ENCODE measurements around the gene KIF3C.
"Not testable (repeated sequence)": the region's sequence is repeated elsewhere in the genome, so short reads cannot be mapped to it uniquely, and the experiment has no call there.

The KIF3C gene

GRCh38 chr2:25982273-25982967 is at the start of gene KIF3C:
KIF3C (minus strand) TSS chr2:25982497; CDS start chr2:25981917, 580 bp downstream.
- DNase-seq, result peak; percentile 51

GRCh38 chr2:26028083-26028482 is 45.8 kb upstream of the KIF3C start:
- not testable (repeated sequence) for DNase-seq

GRCh38 chr2:26025509-26025908 is 43.2 kb upstream of the KIF3C start:
- no peak for DNase-seq

- no peak for DNase-seq
Observed at GRCh38 chr2:26024260-26024659, 42.0 kb upstream of the KIF3C start.

DNA sequence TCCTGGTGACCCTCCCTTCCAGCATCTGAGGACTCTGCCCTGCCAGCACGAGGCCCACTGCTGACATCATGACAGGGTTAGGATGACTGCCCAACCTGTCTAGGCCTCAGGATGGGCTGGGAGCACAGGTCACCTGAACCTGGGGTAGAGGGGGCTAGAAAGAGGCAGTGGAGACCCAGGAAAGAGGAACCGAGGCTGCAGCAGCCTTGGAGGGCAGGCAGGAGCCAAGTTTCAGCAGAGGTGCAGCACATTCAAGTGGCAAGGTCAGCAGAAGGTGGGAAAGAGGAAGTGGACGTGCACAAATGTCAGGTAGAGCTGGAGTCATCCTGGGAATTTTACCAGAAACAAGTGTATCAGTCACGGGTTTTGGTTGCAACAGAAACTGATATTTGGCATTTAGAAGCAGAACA is 37.9 kb upstream of the KIF3C start:
- DNase-seq, result no peak

GRCh38 chr2:26018184-26019055 is 36.1 kb upstream of the KIF3C start:
- peak; percentile 87 for DNase-seq

DNA sequence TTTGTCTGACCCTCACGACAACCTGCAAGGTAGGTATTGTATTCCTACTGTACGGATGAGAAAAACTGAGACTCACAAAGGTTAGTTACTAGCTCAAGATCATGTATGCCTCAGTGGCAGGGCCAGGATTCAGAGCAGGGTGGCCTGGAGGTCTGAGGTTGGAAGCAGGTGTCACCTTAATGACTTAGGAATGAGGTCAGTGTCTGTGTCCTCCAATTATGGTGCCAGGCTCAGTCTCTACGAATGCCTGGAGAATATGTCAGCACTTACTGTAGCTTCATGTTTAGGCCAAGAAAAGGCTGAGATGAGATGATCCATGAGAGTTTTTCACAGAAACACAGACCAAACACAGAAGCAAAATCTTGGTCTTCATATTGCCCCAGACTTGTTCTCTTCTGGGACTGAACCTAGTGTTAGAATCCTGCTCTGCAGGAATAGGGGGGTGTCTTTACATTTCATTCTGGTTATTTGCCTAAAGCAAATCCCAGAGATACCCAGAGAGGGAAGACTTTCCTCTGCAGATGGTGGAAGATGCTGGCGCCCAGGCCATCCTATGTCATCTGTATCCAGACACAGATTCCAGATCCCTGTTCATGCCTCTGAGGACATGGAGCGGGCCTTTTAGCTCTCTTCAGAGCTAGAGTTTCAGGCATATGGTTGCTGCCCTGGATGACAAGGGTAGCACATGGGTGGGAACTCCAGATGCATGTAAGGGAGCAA is 35.3 kb upstream of the KIF3C start:
- no peak for DNase-seq

GRCh38 chr2:26016706-26017045 is 34.4 kb upstream of the KIF3C start:
- DNase-seq, result peak; percentile 76

GRCh38 chr2:26016012-26016705 is 33.9 kb upstream of the KIF3C start:
- peak; percentile 94 for DNase-seq

- no peak for DNase-seq
Observed at GRCh38 chr2:26013668-26014067, 31.4 kb upstream of the KIF3C start.

DNA sequence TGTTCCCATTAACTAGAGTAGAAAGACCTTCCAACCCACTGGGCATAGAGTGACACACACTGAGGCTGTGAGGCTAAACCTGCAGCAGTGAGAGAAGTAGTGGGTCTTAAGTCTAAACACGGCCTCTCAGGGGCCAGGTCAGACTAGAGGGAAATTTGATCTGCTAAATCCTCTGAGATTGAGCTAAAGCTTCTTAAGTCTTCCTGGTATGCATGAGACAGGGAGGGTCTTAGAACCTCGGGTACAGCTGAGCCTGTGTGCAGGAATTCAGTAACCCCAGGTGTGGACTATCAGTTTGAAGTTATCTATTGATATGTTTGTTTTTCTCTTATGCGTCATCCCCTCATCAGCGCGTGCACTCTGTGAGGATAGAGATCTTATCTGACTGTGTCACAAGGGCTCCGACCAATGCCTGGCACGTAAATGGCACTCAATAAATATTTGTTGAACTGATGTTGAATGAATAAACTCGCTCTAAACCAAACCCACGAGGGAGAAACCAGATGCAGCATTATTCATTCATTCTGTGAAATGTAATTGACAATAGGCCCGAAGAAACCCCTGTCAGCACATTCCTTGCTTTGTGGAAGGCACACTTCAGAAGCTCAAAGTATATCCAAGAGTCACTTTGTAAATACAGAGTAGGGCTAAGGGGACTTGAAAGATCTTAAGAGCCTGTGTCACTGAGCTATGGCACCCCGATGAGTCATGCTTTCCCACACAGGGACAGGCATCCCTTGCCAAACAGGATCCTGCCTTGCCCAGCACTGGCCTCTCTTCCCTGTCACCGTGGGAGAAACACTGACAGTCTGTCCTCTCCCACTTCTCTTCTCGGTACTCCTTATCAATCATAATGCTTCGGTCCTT is 29.9 kb upstream of the KIF3C start:
- DNase-seq, result peak; percentile 97

GRCh38 chr2:26011609-26011989 is 29.3 kb upstream of the KIF3C start:
- peak; percentile 86 for DNase-seq

DNA sequence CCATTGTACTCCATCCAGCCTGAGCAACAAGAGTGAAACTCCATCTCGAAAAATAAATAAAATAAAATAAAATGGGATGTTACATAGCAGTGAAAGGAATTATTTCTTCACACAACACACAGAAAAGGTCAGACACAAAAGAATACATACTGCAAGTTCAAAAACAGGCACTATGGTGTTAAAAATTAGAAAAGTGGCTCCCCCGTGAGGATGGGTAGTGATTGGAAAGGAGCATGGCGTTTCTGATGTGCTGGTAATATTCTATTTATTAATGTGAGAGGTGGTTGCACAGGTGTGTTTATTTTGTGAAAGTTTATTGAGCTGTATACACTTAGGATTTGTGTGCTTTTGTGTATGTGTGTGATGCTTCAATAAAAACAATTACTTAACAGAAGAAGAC is 28.6 kb upstream of the KIF3C start:
- DNase-seq, result no peak

DNA sequence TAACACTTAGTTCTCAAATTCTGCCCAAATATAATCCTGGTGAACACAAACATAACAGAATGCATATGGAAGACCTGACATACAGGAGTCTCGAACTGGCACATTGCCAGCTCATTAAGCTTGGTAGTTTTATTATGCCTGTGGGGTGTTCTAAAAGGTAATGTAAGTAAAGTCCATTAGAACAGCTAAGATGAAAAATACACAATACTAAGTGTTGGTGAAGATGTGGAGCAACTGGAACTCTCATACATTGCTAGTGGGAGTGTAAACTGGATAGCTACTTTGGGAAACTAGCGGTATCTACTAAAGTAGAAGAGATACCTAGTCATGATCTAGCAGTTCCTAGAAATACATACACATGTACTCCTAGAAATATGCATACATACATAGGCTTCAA is 27.3 kb upstream of the KIF3C start:
- no peak for DNase-seq

DNA sequence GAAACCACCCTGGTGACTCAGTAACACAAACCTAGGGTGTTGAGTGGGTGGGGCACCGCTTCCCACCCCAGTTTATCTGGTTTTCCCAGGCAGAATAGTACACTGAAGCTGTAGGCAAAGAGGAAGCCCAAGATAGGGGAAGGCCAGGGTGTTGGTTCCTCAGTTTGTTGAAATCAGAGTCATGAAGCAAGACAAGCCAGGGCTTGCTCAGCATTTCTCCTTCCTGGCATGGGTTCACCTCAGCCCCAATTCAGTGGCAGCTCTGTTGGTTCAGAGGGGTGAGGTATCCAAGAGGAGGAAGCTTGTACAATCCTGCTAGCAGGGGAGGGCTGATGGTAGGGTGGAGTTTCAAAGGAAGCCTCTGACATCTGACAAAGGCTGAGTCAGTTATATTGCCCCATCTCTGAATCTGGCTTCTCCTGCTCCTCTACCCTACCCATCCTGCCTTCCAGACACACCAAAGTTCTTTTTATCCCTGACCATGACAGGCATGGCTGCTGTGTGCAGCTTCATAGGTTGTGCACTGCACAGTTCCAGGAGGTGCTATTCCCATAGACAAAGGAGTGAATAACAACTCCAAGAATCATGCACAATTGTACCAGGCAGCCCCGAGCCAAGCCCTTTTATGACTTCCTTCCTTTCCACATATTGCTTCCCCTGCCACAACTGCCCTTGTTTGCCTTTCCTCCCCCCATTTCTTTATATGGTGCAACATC is 26.7 kb upstream of the KIF3C start:
- DNase-seq, result peak; percentile 99

- DNase-seq, result no peak
Observed at GRCh38 chr2:26008095-26008494, 25.8 kb upstream of the KIF3C start.

DNA sequence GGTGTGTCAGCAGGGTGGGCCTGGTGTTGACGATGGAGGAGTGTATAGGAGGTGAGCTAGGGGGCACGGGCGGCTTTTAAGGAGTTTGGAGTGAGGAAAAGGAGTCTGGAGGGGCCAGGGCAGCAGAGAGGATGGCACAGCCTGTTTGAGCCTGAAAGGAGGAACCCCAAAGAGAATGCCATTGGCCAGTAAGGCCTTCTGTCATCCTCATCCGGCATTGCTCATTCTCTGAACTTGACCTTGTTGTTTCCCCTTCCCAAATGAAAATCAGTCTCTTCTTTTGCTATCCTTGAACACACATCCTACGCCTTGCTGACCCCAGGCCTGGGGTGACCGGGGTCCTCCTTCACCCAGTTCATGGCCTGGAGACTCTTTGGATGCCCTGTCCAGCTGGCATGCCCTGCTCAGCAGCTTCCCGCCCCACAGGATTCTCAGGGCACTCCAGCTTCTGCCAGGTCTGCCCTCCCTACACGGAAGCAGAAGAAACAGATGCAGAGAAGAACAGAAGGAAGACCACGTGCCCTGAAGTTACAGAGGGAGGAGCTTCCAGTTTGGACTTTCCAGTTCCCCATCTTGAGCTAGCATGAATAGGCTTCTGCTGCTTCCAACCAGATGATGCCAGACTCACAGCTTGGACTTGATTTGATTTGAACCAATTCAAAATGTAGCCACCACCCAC is 20.5 kb upstream of the KIF3C start:
- peak; percentile 94 for DNase-seq

GRCh38 chr2:26001743-26002351 is 19.6 kb upstream of the KIF3C start:
- peak; percentile 66 for DNase-seq

GRCh38 chr2:26000561-26001082 is 18.3 kb upstream of the KIF3C start:
- DNase-seq, result peak; percentile 98

DNA sequence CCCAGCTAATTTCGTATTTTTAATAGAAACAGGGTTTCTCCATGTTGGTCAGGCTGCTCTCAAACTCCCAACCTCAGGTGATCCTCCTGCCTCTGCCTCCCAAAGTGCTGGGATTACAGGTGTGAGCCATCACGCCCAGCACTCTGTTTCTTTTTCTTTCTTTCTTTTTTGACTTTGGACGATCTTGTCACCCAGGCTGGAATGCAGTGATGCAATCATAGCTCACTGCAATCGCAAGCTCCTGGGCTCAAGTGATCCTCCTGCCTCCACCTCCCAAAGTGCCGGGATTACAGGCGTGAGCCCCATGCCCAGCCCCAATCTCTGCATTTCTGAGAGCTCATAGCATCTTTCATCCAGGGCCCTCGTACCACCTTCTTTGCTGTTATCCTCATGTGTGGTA is 17.1 kb upstream of the KIF3C start:
- not testable (repeated sequence) for DNase-seq

All from inflammatory macrophage treated with lipopolysaccharide for 4 hours (primary cell).